ENCODE data around the gene MLEC. TPM values are rescaled to one million over a fixed set of nuclear protein-coding genes. Genes with fewer than 3 reads are reported as not detected.

The MLEC gene, protein sequence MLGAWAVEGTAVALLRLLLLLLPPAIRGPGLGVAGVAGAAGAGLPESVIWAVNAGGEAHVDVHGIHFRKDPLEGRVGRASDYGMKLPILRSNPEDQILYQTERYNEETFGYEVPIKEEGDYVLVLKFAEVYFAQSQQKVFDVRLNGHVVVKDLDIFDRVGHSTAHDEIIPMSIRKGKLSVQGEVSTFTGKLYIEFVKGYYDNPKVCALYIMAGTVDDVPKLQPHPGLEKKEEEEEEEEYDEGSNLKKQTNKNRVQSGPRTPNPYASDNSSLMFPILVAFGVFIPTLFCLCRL
- 139 and 140 TPM in 2 replicates for total RNA-seq (2014; rRNA removed)
- polyA plus RNA-seq (2012) = 75.2 TPM

DNA sequence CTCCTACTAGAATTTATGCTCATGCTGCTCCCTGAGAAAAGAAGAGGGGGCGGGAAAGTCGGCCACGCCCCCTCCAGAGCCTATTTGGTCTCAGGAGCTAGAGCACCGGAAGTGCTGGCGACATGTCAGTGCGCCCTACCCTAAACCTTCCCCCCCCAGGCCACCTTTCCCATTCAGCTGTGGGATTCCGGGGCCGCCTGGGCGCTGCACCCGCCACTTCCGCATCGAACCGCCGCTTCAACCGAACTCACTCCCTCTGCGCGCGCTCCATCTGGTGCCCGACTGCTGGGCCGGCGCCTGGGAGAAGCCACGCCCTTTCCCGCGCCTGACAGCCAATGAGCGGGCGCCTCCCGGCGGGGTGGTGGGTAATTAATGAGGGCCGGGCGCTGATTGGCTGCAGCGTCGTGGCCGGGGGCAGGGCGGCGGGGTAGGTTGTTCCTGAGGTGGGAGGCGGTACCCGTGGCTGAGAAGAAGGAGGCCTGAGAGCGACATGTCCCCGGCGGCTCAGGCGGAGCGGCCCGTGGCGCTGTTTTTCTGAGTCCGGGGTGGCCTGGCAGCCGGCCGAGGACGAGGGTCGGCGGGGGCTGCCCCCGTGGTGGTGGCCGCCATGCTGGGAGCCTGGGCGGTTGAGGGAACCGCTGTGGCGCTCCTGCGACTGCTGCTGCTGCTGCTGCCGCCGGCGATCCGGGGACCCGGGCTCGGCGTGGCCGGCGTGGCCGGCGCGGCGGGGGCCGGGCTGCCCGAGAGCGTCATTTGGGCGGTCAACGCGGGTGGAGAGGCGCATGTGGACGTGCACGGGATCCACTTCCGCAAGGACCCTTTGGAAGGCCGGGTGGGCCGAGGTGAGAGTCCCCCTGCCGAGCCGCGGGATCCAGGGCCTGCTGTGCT, at the start of gene MLEC:
TSS of gene MLEC (plus strand) at position 460 of the 888 bp plus-strand sequence. CDS start at position 608, 148 bp downstream.
- DNase-seq (ENCODE audit: low read depth) = peak; percentile 97

DNA sequence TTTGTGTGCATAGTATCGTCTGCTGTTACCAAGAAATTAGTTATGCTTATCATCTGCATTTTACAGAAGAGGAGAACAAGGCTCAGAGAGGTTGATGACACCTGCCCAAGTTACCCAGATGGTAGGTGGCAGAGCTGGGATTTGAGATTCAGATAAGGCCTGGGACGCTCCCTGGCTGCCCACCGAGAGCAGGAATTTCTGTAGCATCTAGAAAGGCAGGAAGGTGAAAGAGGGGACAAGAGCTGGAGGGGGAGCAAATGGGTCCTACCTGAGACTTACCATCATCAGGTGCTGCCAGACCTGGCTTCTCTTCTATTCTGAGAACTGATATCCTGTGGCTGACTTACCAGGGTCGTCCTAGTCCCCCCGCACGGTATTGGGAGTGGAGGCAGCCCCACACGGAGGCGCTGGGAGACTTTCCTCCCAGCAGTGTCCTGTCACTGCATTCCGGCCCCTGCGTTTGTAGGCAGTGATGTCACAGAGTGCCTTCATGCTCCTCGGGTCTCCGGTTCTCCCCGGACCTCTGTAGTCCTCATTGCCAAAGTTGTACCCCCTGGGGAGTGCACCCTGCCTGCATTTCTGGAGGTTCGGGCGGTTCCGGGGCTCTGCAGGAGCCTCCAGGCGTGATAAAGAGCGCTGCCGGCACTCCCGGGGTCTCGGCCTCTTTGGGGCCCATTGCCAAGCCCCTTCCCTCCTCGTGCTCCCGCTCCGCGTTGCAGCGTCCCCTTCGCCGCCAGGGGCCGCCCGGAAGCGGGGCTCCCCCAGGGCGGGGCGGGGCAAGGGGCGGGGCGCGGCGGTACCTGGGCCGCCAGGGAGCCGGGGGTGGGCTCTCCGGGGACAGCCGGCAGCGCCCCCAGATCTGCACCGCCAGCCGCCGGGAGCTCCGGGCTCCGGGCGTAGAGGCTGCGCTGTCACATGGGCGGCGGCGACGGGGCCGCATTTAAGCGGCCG, 46.9 kb upstream of the MLEC start, which contains the start of gene CABP1:
TSS of gene CABP1 (plus strand) at position 856 of the 951 bp plus-strand sequence. CDS start at position 916, 60 bp downstream.
- DNase-seq (ENCODE audit: low read depth) = no peak

DNA sequence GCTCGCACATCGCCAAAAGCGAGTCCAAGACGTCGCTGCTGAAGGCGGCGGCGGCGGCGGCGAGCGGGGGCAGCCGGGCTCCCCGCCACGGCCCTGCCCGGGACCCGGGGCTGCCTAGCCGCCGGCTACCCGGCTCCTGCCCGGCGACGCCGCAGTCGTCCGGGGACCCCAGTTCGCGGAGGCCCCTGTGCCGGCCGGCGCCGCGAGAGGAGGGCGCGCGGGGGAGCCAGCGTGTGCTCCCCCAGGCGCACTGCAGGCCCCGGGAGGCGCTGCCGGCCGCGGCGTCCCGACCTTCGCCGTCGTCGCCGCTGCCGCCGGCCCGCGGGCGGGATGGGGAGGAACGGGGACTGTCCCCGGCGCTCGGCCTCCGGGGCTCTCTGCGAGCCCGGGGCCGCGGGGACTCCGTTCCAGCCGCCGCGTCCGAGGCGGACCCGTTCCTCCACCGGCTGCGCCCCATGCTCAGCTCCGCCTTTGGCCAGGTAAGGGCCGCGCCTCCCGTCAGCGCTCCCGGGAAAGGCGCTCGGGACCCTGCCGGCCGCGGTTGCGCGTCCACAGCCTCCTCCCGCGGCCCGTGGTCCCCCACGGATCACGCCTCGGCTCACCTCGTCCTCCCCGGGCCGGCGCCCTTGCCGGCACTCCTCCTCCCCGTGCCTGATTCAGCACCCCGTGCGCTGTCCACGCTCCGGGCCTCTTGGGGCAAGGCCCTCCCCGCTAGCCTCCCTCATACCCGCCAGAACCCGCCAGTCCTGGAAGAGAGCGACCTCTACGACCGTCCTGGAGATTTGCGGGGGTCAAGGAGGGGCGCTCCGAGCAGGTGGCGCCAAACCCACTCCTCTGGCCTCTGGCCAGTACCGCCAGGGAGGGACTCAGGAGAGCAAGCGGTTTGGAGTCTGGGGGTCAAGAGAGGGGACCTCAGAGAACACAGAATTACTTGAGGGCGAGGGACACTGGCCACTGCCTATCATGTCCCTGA, 45.8 kb upstream of the MLEC start:
- no peak for DNase-seq (ENCODE audit: low read depth)

DNA sequence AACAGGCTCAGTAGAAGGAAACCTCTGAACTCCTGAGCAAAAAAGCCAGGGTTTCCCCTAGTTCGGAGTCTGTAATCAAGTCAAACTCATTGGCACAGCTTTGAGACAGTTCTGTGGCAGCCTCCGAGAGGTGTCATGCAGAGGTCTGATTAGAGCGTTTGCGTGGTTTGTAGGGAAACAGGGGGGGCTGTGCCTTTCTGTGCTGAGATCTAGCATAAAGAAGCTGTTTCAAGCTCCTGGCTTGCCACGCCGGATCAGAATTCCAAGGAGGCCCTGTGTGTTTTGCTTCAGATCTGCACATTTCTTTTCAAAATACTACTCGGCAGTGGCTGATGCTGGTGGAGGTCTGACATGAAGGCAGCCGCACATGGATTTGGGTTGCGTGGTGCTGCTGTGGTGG, 44.8 kb upstream of the MLEC start:
- DNase-seq (ENCODE audit: low read depth) = no peak

DNA sequence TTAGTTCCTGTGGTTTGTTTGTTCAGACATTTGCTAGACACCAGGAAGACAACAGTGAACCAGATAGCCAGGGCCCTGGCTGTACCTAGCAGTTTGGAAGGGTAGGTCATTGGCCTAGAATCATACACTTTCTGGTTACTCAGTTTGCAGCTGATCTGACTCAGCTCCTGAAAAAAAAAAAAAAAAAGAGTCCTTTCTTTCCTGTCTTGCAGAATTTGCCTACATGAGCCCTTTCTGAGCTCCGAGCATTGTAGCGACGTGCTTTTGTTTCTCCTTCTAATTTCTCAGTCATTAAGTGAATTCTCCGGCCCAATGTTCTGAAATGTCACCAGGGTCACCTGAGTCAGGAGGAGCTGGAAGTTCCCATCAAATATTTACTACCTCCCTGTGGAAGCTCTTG, 44.1 kb upstream of the MLEC start:
- DNase-seq (ENCODE audit: low read depth) = no peak

DNA sequence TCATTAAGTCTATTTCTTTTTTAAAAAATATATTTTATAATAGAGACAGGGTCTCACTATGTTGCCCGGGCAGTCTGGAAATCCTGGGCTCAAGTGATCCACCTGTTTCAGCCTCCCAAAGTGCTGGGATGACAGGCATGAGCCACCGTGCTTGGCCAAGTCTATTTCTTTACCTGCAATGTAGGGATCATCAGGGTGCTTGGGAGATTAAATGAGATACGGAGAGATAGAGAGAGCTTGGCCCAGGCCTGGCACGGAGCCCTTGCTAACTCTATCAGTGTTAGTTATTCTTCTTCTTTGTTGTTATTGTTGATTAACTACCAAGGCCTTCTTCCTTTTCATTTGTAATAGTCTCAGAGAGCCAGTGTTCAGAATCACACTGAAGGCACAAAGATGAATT, 43.4 kb upstream of the MLEC start:
- DNase-seq (ENCODE audit: low read depth) = no peak

DNA sequence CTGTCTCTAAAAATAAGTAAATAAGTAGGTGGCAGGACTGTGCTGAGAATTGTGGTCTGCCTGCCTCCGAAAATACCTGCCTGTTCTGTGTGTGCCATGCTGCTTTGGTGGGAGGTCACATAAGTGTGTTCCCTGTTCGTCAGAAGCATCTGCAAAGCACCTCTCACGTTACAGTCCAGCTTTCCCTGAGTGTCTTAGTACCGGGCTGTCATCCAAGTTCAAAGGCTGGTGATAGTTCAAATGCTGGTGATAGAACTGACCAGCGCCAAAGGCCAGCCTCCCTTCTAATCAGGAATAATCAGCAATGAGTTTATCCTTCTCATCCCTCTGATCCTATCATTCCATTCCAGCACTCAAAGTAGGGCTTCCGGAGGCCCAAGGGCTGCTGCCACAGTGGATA, 40.9 kb upstream of the MLEC start:
- DNase-seq (ENCODE audit: low read depth) = no peak

DNA sequence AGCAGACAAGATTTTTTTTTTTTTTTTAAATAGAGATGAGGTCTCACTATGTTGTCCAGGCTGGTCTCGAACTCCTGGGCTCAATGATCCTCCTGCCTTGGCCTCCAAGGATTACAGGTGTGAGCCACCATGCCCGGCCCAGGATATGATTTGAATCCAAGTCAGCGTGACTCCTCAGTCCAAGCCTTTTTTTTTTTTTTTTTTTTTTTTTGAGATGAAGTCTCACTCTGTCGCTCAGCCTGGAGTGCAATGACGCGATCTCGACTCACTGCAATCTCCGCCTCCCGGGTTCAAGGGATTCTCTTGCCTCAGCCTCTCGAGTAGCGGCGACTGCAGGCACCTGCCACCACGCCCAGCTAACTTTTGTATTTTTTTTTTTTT, 39.6 kb upstream of the MLEC start:
- DNase-seq (ENCODE audit: low read depth) = no peak

DNA sequence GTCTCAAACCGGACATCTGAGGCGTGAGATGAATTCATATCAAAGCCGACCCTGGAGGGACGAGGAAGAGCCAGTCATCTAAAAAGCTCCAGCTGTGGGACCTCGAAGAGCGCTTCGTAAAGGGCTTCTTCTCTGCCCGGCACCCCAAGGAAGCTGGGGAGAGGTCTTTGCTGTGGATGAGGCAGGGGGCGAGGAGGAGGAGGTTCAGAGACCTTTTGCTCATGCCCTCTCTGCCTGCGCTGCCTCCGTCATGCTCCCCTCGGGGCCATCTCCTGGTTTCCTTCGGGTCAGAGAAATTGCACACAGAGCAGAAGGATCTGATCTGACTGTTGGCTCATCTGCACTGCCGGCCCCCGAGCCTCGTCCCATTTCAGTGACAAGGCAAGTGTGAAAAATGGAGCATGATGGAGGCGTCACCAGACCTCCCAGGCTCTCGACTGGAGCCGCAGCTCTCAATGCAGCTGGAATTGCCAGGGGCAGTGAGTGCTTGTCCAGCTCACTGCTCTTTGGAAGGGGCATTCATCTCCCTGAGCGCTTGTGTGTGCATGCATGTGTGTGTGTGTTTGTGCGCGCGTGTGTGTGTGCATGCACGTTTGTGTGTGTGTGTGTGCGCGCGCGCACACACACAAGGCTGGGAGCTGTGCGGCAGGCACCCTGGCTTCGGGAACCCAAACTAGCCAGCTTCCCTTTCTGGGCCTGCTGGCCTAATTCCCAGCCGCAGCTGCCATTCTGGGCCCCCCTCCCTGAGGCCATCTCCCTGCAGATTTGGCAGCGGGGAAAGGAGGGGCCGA, 37.3 kb upstream of the MLEC start:
- no peak for DNase-seq (ENCODE audit: low read depth)

DNA sequence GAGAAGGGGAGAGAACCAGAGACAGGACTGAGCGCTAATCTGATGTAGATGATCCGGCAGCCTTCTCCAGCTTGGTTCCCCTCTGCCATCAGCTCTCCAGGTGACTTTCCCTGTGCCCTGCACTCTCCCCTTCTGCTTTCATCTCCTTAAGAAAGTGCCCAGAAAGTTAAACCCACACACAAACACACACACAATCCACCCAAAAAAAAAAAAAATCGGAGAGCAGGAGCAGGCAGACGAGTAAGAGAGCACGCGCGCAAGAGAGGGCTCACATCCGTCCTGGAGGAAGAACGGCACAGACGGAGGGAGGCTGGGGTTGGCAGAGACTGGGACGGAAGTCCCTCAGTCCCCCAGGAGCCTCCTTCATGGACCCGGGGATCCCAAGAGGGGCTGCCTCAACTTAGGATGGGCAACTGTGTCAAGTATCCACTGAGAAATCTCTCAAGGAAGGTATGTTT, 36.7 kb upstream of the MLEC start:
- no peak for DNase-seq (ENCODE audit: low read depth)

DNA sequence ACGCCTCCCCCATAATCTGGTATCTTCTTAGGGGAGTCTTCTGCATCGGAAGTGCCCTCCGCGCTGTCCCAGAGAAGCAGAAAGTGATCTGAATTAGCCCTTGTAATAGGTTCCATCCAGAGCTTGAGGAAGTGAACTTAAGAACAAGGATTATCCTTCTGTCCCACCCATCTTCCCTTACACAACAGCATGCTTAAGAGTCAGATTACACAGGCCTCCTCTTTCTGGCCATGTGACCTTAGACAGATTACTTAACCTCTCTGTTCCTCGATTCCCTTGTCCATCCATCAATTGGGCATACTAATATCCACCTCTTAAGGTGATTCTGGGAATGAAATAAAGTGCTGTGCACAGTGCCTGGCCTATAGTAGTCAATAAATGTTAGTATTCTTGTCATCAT, 35.1 kb upstream of the MLEC start:
- peak; percentile 15 for DNase-seq (ENCODE audit: low read depth)

DNA sequence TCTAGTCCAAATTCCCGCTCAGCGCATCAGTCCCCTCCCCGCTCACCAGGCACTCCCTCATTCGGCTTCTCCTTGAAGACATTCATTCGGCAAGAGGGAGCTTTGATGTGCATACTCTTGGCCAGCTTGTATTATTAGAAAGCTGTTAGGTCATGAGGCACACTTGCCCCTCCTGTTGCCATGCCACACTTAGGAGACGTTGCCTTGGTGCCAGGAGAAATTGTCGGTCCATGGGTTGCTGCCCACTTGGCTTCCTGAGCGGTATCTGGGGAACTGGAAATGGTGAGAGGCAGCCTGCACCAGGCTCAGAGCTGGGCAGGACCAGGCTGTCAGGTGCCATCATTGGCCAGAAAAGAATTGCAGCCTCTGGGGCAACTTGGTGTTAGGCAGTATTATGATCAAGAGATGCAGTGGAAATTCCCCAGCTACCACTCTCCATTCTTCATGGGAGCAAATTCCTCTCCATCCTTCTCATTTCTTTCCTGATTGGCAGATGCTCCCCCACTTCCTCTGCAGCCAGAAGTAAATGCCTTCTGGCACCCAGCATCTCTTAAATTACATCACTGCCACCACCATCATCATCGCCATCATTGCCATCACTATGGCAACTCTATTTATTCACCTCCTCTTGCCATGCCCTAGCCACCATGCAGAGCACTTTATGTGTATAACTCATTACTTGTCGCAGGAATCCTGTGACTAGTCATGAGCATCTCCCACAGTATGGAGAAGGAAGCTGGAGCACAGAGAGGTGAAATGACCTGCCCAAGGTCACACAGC, 34.1 kb upstream of the MLEC start:
- no peak for DNase-seq (ENCODE audit: low read depth)

DNA sequence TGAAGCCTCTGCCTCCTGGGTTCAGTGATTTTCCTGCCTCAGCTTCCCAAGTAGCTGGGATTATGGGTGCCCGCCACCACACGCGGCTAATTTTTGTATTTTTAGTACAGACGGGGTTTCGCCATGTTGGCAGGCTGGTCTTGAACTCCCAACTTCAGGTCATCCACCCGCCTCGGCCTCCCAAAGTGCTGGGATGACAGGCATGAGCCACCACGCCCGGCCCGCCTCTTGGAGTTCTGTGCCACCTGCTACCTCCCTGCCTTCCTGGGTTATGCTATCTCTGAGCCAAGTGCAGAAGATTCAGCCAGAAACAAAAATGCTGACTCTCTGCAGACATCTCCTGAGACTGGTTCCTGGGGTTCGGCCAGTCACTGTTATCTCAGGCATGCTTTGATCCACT, 33.3 kb upstream of the MLEC start:
- no peak for DNase-seq (ENCODE audit: low read depth)

DNA sequence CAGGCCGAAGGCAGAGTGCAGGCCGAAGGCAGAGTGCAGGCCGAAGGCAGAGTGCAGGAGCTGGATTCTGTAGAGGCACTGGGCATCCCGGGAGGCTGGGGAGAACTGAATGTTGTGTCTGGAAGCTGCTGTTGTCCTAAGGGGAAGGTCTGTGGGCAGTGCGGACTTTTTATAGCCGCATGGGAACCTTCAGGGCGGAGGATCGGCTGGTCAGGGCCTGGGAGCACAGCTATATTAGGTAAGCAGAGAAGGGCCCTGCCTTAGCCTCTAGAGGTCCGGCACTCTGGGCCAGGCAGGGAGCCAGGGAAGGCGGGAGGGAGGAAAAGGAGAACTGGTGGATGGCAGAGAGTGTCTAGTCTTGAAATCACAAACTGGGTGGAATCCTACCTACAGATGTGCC, 32.3 kb upstream of the MLEC start:
- DNase-seq (ENCODE audit: low read depth) = no peak

DNA sequence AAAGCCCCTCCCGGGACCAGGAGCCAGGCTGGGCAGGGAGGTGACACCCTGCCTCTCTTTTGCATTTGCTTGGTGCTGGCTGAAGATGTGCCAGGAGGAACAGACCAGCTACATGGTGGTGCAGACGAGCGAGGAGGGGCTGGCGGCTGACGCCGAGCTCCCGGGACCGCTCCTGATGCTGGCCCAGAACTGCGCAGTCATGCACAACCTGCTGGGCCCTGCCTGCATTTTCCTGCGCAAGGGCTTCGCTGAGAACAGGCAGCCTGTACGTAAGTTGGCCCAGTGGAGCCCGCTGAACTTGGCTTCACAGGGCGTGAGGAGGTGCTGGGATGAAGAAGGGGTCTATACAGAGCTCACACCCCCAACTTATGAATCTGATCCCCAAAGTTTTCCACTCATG, 30.9 kb upstream of the MLEC start:
- no peak for DNase-seq (ENCODE audit: low read depth)

DNA sequence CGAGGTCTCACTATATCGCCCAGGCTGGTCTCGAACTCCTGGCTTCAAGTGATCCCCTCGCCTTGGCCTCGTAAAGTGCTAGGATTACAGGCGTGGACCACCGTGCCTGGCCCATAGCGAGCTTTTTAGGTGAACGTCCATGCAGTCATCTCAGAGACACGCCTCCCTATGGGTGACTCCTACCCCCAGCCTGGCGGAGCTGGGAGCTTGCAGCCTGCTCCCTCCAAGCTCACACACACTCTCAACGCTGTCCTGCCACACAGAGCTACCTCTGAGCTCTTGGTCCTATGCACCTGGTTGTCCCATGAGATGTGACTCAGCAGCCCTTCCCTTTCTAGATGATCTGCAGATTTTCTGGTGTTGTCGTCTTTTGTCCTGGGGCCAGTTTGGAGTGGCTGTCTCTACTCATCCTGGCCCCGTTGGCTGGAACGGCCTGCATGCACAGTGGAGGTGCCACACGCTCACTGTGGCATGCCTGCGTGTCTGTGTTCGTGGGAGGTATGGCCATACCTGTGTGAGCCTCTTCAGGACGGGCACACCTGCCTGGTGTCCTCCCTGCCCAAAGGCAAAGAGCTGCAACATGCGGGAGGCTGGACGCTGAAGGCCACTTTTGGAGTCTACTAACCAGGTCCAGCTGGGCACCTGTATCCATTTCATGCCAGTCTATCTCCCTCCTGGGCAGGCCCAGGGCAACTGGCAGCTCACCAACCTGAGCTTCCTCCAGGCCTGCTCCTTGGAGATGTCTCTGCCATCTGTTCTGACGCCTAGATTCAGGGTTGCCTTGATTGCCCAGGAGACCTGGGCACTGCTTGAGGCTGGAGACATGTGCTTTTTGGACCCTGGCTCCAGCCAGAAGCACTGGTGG, 28.4 kb upstream of the MLEC start:
- no peak for DNase-seq (ENCODE audit: low read depth)

DNA sequence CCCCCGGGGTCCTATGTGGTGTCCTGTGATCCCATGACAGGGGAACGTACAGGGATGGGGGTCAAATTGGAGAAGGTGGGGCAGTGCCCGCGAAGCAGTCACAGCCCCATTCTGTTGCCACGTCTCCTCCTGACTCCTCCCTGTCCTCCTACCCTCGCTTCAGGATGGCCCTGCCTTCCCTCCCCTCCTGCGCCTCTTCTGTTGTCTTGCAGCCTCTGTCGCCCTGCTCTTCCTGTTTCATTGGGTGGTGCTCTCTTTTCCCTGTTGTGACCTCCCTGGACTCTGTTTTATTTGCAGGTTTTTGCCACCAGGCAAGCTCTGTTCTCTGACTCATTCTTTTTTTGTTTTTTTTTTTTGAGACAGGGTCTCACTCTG, 27.8 kb upstream of the MLEC start:
- DNase-seq (ENCODE audit: low read depth) = no peak

DNA sequence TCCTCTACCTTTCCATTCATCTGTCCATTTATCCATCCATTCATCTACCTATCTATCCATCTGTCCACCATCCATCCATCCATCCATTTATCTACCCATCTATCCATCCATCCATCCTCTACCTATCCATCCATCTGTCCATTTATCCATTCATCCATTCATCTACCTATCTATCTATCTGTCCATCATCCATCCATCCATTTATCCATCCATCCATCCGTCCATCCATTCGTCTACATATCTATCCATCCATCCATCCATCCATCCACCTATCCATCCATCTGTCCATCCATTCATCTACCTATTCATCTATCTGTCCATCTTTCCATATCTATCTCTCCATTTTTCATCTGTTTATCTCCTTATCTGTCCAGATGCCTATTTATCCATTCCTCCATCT, 25.5 kb upstream of the MLEC start:
- no peak for DNase-seq (ENCODE audit: low read depth)

All from LHCN-M2 (cell line).